MM.1S (cell line): ENCODE data around the gene FANCM.

ENCODE experiments used
- CTCF ChIP-seq: fragments of 300-600 bp; sonication (generic); IDR thresholded peaks from 2 replicates; pipeline ENCODE4 v1.5.1; 2016; ENCODE audit warnings: antibody characterized with exemption, low read length, mixed read lengths
- EZH2 ChIP-seq: fragments of 300-600 bp; sonication (generic); optimal IDR thresholded peaks from 2 replicates; pipeline ENCODE3; 2017; ENCODE audit warnings: low read depth, mild to moderate bottlenecking, antibody characterized with exemption, low read length, mixed read lengths
- EZH2phosphoT487 ChIP-seq: fragments of 300-600 bp; sonication (generic); IDR thresholded peaks from 2 replicates; pipeline ENCODE4 v1.6.1; 2018; ENCODE audit warnings: antibody characterized with exemption, low read length

GRCh38 chr14:45222485-45223262 is 86.9 kb downstream of the FANCM start:
- no peak for TF ChIP-seq EZH2
- TF ChIP-seq CTCF = no peak
- no peak for TF ChIP-seq EZH2phosphoT487
